GM04504 (cell line): ENCODE data around the gene DNAJC3.
A peak's percentile ranks its signal among the peaks of the same experiment; 100 is the strongest.
"Not testable (repeated sequence)": the region's sequence is repeated elsewhere in the genome, so short reads cannot be mapped to it uniquely, and the experiment has no call there.

Source experiments
- DNase-seq: peaks from one replicate; pipeline ENCODE4 v3.0.0-alpha.2; 2012; ENCODE audit warnings: low read depth

DNAJC3 gene

DNA sequence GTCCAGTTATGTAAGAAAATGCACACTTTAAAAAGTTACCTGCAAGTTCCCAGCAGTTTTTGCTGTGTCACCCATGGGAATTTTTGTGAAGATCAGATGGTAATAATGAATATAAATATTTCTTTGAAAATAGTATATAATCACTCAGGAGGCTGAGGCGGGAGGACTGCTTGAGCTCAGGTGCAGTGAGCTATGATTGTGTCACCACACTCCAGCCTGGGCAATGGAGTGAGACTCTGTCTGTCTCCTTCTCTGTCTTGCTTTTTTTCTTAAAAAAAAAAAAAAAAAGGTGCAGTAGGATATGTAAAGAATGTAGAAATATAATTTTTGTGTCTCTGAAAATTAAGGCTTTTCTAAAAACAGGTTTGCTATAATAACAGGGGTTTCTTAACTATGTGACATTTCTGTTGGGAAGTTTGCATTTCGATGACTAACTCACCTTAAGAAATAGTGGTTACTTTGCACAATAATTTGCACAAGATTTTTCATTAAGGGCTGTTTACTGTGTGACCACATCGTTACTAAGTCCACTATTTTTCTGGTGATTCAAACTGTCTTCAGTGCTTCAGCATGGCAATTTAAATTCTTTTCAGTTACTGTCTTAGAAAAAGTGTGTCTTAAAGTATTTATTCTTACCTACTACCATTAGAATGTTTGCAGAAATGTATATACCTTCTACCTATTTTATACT lies 37.3 kb downstream of the DNAJC3 start:
- peak; percentile 69 for DNase-seq

DNA sequence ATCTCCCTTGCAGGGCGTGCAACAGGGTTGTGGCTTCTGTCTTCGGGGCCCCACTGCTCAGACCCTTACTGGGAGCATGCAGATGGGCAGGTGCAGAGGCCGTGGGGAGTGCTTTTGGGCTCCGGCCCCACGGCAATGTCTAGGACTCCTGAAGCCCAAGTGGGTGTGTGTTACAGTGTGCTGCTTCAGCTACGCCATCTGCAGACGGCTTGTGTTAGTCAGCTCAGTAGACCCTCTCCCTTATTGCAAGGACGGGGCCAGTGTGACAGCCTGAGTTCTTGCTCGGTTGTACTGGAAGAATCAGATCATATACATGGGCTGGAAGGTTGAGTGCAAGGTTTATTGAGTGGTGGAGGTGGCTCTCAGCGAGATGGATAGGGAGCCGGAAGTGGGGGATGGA lies 39.3 kb downstream of the DNAJC3 start:
- DNase-seq, result no peak

DNA sequence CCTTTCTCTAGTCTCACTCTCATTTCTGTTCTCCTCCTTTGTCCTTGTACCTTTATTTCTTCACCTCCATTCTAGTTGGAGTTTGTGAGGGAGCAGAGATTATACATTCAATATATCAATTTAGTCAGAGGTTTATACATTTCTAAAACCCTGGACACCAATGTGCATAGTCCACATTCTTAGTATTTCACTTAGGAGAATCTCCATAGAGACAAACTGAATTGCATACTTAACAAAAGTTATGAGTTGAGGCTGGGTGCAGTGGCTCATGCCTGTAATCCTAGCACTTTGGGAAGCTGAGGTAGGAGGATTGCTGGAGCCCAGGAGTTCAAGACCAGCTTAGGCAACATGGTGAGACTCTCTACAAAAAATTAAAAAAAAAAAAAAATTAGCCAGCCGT lies 45.3 kb downstream of the DNAJC3 start:
- no peak for DNase-seq

DNA sequence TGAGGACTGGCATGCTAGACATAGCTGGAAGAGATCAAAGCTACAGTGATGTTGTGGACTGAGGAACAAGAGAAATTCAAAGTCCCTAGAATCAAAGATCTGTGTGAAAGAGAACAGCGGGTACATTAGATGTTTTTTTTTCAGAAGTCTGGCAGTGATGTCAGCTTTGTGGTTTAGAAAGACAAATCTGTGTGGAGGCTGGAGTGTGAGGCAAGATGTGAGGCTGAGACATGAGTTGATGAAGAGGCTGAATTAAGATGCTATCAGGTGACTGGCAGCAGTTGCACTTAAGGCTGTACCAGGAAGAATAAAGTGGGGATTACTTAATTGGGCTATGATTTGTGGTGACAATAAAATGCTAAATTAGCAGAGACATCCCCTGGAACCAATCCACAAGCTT lies 46.5 kb downstream of the DNAJC3 start:
- DNase-seq, result no peak

DNA sequence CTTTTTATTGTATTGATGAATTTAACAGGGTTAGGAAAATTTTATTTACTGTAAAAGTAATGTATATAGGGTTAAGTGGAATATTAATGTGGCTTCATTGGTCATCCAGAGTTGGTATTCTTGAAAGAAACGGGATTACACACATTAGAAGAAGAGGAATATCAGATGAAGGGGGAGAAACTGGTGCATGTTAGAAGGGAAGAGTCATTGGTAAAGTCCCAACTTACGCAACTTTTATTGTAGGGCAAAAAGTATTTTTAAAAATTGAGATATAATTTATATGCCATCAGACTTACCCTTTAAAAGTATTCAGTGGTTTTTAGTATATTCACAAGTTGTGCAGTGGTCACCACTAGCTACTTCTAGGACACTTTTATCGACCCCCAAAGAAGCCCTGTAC lies 47.3 kb downstream of the DNAJC3 start:
- DNase-seq, result no peak

DNA sequence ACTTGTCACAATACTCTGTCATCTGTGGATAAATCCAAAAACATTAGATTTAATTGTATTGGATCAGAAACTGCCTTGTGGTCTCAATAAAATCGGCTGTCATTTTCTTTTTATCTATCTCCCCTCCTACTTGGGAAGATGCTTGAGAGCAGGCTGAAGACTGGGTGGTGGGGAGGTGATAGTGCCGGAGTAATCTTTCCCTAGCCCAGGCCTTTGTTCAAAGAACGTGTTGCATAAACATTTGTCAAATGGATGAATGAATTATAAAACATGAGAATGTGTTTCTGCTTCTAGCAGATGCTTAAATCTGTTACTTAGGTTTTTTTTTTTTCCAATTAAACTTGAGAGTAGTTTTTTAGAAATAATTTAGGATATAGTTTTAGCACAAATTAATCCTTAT lies 49.9 kb downstream of the DNAJC3 start:
- DNase-seq, result no peak

DNA sequence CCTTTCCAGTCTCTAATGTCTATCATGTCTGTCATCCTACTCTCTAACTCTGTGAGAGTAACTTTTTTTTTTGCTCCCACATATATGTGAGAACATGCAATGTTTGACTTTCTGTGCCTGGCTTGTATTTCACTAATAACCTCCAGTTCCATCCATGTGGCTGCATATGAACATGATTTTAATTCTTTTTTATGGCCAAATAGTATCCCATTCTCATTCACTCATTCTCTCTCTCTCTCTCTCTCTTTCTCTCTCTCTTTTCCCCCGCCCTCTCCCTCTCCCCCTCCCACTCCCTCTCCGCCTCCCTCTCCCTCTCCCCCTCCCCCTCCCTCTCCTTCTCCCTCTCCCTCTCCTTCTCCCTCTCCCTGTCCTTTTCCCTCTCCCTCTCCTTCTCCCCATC lies 52.0 kb downstream of the DNAJC3 start:
- no peak for DNase-seq

DNA sequence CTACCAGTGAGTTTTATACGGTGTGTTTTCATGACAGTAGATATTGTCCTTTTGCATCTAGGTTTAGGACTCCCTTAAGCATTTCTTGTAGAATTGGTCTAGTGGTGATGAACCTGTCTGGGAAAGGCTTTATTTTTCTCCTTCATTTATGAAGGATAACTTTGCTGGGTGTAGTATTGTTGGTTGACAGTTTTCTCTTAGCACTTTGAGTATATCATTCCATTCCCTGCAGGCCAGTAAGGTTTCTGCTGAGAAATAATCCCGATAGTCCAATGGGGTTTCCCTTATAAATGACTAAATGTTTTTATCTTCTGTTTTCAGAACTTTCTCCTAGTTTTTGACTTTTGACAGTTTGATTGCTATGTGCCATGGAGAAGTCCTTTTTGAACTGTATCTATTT lies 57.2 kb downstream of the DNAJC3 start:
- DNase-seq, result no peak

DNA sequence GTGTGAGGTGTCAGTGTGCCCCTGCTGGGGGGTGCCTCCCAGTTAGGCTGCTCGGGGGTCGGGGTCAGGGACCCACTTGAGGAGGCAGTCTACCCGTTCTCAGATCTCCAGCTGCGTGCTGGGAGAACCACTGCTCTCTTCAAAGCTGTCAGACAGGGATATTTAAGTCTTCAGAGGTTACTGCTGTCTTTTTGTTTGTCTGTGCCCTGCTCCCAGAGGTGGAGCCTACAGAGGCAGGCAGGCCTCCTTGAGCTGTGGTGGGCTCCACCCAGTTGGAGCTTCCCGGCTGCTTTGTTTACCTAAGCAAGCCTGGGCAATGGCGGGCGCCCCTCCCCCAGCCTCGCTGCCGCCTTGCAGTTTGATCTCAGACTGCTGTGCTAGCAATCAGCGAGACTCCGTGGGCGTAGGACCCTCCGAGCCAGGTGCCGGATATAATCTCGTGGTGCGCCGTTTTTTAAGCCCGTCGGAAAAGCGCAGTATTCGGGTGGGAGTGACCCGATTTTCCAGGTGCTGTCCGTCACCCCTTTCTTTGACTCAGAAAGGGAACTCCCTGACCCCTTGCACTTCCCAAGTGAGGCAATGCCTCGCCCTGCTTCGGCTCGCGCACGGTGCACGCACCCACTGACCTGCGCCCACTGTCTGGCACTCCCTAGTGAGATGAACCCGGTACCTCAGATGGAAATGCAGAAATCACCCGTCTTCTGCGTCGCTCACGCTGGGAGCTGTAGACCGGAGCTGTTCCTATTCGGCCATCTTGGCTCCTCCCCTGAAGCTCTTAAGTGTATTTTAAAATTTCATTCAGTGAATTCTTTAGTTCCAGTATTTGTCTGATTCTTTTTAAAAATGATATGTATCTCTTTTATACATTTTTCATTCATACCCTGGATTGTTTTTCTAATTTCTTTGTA lies 63.4 kb downstream of the DNAJC3 start:
- DNase-seq, result not testable (repeated sequence)

DNA sequence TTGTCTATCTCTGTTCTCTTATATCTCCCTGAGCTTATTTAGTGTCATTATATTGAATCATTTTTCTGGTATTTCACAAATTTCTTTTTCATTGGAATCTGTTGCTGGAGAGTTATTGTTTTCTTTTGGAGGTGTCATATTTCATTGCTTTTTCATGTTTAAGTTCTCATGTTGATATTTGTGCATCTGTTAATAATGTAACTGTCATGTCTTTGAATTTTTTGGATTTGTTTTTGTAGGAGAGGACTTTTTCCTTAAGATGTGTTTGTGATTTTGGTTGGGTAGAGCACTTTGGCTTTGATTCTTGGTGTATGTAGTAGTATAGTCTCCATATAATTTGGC lies 64.0 kb downstream of the DNAJC3 start:
- DNase-seq, result no peak

DNA sequence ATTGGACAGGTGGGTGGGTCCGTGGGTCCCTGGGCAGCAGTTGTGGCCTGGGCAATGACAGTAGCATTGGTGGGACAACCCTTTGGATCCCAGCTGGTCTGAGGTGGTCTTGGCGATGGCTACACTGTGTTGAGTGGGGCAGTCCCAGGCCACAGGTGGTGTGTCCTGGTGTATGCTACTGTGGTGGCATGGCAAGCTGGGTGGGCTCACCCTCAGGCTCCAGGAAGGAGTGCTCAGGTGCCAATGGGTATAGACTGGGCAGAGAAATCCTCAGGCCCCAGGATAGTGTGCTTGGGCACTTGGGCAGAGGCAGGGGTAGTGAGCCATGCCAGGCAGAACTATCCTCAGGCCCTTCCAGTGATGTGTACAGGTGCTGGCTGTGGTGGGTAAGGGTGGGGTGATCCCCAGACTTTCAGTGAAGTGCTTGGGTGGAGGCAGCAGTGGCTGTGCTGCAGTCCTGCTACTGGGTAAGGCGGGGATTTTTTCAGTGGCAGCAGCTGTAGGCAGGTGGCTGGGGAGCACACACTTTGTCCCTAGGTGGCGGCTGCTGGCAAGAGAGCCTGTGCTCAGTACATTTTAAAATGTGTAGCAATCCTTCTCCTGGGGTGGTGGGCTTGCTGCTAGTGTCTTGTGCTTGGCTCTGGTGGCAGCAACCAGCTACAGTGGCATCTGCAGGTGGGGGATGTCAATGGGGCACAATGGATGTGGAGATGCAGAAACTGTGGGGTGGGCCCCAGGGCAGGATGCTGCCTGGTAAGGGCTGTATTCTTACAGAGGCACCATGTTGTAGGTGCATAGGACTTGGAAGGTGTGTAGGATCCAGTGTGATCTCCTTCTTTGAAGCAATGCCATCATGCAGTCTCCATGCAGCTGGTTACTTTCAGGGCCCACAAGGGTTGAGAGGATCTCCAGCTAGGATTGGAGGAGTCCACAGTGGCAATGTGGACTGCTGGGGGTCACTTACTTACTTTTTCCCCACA lies 64.9 kb downstream of the DNAJC3 start:
- DNase-seq, result no peak

DNA sequence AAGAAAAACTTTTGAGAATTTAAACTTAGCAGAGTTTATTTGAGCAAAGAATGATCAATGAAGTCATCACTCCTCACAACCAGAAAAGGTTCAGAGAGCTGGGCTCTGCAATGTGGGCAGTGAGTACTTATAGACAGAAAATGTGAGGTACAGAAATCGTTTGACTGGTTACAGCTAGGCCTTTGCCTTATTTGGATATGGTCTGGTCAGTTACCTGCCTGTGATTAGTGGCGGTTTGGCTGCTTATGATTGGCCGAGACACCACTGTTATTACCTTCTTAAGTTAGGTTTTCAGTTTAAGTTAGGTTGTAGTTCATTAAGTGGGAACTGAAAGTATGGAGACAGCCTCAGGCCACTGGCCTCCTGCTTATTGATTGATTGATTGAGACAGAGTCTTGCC lies 66.3 kb downstream of the DNAJC3 start:
- DNase-seq, result no peak

DNA sequence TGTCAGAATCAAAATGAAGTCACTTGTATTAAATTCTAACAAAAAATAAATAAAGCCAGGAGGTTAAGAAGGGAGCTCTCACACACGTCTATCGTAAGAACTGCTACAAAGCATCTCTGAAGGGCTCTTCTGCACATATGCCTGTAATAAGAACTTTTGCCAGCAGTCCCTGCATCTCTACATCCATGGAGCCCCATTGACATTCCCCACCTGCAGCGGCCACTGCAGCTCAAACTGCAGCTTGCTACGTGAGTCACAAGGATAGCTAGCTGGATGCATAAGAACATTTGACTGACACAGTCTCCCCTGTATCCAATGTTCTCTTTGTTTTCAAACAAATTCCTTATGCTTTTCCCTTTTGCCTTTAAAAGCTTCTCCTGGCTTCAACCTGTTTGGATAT lies 68.3 kb downstream of the DNAJC3 start:
- DNase-seq, result no peak

DNA sequence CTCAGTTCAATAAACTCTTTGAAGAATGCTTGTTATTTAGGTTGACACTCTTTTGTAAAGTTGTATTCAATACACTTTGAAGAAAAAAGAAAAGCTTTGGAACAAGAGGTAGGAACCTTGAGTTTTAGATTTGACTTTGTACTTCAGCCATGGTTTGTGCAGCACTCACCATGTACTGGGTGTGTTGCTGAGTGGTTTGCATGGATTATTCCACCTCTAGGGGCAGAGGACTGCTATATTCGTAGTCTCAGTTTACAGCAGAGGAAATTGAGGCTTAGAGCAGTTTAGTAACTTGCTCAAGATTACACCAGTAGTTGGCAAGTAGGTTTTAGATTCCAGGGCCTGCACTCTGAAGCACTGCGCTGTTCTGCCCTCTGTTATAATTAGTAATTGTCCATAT lies 68.8 kb downstream of the DNAJC3 start:
- DNase-seq, result no peak

DNA sequence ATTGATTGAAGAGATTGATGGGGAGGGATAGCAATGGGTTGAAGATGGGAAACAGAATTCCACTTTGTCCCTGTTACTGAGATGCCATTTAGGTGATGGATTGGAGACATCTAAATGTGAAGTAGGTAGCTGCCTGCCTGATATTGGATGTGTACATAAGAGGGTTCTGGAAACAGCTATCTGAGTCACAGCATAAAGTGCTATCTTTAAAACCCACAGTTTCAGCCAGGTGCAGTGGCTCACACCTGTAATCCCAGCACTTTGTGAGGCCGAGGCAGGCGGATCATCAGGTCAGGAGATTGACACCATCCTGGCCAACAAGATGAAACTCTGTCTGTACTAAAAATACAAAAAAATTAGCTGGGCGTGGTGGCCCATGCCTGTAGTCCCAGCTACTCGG lies 72.6 kb downstream of the DNAJC3 start:
- DNase-seq, result no peak

DNA sequence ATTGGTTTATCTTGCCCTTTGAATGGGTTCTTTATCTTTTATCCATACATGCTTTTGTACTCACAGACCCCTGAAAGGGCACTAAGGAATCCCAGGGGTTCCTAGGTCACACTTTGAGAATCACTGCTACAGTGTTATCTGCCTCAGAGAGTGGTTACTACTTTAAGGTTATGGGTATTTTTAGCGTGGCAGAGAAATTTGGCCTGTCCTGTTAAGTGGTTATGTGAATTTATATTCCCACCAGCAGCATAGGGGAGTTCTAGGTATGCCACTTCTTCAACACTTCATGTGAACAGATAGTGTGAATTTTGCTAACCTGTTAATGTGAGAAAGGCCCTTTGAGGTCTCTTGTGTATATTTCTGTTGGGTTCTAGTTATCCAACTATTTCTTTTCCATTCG lies 75.7 kb downstream of the DNAJC3 start:
- no peak for DNase-seq

DNA sequence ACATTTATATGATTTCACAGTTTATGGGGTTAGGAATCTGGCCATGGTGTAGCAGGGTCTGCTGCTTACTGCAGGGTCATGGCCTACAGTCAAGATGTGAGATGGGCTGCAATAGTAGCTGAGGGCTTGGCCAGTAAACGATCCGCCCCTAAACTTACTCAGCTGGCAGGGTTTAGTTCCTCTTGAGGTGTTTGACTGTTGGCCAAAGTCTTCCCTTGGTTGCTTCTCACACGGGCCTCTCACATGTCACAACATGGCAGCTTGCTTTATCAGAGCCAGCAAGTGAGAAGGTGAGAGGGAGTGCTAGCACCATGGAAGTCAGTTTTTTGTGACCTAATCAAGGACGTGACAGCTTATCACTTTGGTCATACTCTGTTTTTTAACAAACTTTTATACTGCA lies 77.1 kb downstream of the DNAJC3 start:
- no peak for DNase-seq

DNA sequence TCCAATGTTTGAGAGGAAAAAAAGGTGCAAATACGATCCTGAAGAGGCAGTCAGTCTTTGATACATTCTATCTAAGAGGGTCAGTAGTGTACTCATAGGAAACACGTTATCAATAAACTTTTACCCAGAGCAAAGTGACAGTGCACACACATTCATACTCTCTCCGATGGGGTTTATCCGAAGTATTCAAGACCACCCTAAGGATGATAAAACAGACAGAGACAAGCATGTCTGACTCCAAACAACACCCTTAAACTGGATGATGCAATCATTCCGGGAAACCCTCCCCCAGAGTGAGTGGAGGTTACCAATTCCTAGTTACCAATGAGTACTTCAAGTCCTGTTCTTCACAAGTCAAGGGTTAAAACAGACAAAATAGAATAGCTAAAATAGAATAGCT lies 79.1 kb downstream of the DNAJC3 start:
- DNase-seq, result no peak

DNA sequence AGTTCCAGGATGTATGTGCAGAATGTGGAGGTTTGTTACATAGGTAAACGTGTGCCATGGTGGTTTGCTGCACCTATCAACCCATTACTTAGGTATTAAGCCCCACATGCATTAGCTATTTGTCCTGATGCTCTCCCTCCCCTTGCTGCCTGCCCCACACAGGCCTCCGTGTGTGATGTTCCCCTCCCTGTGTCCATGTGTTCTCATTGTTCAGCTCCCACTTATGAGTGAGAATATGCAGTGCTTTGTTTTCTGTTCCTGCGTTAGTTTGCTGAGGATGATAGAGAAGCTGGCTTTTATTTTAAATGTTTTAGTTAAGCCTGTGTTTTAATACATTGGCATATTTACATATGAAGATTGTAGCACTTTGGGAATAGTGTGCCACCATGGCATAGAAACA lies 85.7 kb downstream of the DNAJC3 start:
- not testable (repeated sequence) for DNase-seq

DNA sequence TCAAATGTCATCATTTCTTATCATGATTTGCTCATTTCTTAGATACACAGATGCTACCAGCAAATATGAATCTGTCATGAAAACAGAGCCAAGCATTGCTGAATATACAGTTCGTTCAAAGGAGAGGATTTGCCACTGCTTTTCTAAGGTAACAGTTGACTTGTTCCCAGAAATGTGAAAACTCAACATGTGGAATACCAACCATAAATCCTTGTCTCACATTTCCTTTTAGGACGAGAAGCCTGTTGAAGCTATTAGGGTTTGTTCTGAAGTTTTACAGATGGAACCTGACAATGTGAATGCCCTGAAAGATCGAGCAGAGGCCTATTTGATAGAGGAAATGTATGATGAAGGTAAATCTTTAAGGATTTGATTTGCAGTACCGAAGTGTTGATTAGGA lies 86.7 kb downstream of the DNAJC3 start:
- DNase-seq, result no peak

DNA sequence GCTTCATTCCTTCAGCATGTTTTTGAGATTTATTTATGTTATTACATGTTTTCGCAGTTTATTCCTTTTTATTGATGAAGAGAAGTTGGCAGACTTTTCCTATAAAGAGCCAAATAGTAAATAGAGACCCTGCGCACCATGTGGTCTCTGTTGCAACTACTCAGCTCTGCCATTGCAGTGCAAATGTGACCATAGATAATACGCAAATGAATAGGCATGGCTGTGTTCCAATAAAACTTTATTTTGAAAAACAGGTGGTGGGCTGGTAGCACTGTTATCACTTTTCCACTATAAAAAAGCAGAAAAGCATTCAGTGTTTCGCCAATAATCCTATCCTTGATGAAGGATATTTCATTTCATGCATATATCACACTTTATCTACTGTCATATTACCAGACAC lies 95.0 kb downstream of the DNAJC3 start:
- no peak for DNase-seq

DNA sequence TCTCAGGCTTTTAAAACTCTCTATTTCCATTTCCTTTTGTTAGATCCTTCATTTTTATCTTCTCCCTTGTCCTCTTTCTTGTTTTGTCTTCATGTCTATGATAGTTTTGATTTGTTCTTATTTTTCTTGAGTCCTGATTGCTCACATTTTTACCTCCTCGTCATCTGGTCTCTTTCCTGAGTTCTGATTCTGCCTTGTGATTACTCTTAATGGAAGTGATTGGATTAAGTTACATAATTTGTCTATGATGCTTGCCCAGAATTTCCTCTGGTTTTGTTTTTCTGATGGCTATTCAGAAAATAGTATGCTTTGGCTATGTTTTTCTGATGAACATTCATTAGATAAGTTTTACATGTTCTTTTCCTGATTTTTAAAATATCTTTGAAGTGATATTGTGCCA lies 102.6 kb downstream of the DNAJC3 start:
- no peak for DNase-seq

DNA sequence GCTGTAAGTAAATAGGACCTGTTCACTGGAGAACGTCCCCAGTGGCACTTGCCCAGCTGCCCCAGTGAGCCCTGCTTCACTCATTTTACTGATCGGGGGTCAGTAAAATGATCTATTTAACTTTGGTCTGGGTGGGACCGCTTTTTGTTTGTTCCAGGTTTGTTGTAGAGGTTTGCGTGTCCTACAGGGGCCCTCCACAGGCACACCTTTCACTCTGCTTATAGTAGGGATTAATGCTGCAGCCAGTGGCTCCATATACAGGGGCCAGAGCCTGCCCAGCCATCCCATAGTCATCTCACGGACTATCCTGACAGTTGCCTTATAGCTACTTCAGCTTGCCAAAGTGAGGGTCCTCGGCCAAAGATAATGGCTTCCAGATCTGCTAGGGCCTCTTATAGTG lies 104.1 kb downstream of the DNAJC3 start:
- no peak for DNase-seq
